Measurements from ENCODE around the gene INPP1.

- TF ChIP-seq TAF1 (IDR thresholded peaks at IDR 0.05; ENCODE audit: borderline replicate concordance, low read depth, low read length) (no peak), POLR2AphosphoS5 (IDR thresholded peaks at IDR 0.05; ENCODE audit: low read depth, low read length) (no peak), POLR2A (IDR thresholded peaks at IDR 0.05; ENCODE audit: low read depth, low read length) (no peak)
These were observed 72.7 kb downstream of the INPP1 start for GRCh38 chr2:190415794-190416775.
